ENCODE measurements around the gene INHBC.

The INHBC gene

DNA sequence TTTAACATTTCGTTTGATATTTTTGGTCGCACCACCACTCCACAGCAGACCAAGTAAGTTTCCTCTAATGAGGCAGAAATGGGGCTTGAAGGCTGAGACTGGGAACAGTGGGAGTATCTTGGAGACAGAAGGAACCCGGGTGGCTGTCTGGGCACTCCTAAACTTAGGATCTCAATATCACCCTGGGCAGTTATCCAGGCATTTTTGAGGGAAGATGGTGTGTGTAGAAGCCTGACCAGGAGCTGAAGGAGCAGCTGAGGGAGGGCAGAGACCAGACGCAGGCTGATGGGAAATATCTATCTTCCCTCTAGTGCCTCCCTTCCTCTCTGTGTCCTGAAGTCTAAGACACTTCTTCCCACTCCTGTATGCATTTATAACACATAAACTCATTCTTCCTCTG lies 64.0 kb downstream of the INHBC start:
- H3K27me3 ChIP-seq (ENCODE audit: low read depth): no peaks in the 10 kb centered on the region
- no peak overlapping the region for H3K4me3 ChIP-seq
- peak in 1 of 2 experiments; percentile 1 for DNase-seq (ENCODE audit: low spot score in 2 of 2)
- peaks cover 86% of the 10 kb centered on the region for H3K36me3 ChIP-seq (replicated peaks)
- H3K9me3 ChIP-seq: no peaks in the 10 kb centered on the region
- in situ Hi-C loops (cut with MboI; ENCODE audit: low sequenced_read_pairs): no loop called here
- H3K4me1 ChIP-seq: no peaks in the 10 kb centered on the region; the same call in 1 of the 2 replicates

DNA sequence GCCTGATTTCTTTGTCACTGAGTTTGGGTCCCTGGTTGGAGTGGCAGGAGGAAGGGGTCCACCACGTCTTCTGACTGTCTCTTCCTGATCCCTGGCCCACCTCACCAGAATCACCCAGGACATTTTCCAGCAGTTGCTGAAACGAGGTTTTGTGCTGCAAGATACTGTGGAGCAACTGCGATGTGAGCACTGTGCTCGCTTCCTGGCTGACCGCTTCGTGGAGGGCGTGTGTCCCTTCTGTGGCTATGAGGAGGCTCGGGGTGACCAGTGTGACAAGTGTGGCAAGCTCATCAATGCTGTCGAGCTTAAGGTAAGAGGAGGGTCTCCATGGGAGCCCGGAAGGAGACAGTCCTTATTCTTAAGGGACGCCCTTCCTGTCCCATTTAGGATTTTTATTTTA lies 65.6 kb downstream of the INHBC start:
- peaks cover 8% of the 10 kb centered on the region for H3K4me1 ChIP-seq
- in situ Hi-C loops (cut with MboI; ENCODE audit: low sequenced_read_pairs): no loop called here
- no peak overlapping the region for H3K4me3 ChIP-seq
- no peaks in the 10 kb centered on the region for H3K9me3 ChIP-seq
- H3K27me3 ChIP-seq (ENCODE audit: low read depth): no peaks in the 10 kb centered on the region
- peaks cover 94% of the 10 kb centered on the region for H3K36me3 ChIP-seq (replicated peaks)
- DNase-seq (ENCODE audit: low spot score in 2 of 2): no peak

Data from HAP-1 (cell line).